GM12892 (cell line): ENCODE data around the gene DIP2B.

Source experiments
- DNase-seq: peaks from one replicate; pipeline ENCODE4 v3.0.0; 2011; ENCODE audit not compliant: insufficient read length
- FAIRE-seq: peaks from 2 replicates; lab custom pipeline; 2011; peaks lifted over from hg19 to GRCh38; lab: Jason Lieb, UNC
- POLR2A ChIP-seq: IDR thresholded peaks from 2 replicates; pipeline ENCODE4 v1.6.1; 2011; ENCODE audit warnings: low read depth, low read length, control low read depth
- POLR2AphosphoS5 ChIP-seq: IDR thresholded peaks from 2 replicates; pipeline ENCODE4 v1.6.1; 2011; ENCODE audit warnings: low read depth, low read length, control low read depth
- TAF1 ChIP-seq: IDR thresholded peaks from 2 replicates; pipeline ENCODE4 v1.6.1; 2011; ENCODE audit warnings: low read depth, mild to moderate bottlenecking, control low read depth, low read length, borderline replicate concordance

DIP2B gene

GRCh38 chr12:50572760-50573159 lies 68.0 kb downstream of the DIP2B start:
- FAIRE-seq (no peak), DNase-seq (no peak)

GRCh38 chr12:50573271-50573670 lies 68.5 kb downstream of the DIP2B start:
- FAIRE-seq (no peak), DNase-seq (no peak)

More at GRCh38 chr12:50572760-50573159, 68.0 kb downstream of the DIP2B start:
- no peak for TF ChIP-seq POLR2AphosphoS5
- no peak for TF ChIP-seq POLR2A
- no peak for TF ChIP-seq TAF1

GRCh38 chr12:50574601-50575348 lies 70.0 kb downstream of the DIP2B start:
- TF ChIP-seq TAF1 (no peak), POLR2AphosphoS5 (no peak), POLR2A (no peak)
- DNase-seq (no peak), FAIRE-seq (no peak)

More at GRCh38 chr12:50573271-50573670, 68.5 kb downstream of the DIP2B start:
- no peak for TF ChIP-seq POLR2AphosphoS5
- TF ChIP-seq TAF1: no peak
- TF ChIP-seq POLR2A: no peak

GRCh38 chr12:50579757-50580267 lies 75.0 kb downstream of the DIP2B start:
- peak; percentile 5 for FAIRE-seq
- DNase-seq: peak; percentile 15
- no peak for TF ChIP-seq POLR2A
- no peak for TF ChIP-seq TAF1
- TF ChIP-seq POLR2AphosphoS5: no peak

GRCh38 chr12:50580436-50580835 lies 75.7 kb downstream of the DIP2B start:
- no peak for FAIRE-seq
- no peak for TF ChIP-seq TAF1
- no peak for TF ChIP-seq POLR2AphosphoS5
- TF ChIP-seq POLR2A: no peak
- DNase-seq: no peak

- no peak for DNase-seq
Observed at GRCh38 chr12:50581226-50582184, 76.7 kb downstream of the DIP2B start.

GRCh38 chr12:50584135-50584534 lies 79.3 kb downstream of the DIP2B start:
- FAIRE-seq (no peak), DNase-seq (no peak)
- no peak for TF ChIP-seq POLR2A
- no peak for TF ChIP-seq POLR2AphosphoS5
- no peak for TF ChIP-seq TAF1

More at GRCh38 chr12:50581226-50582184, 76.7 kb downstream of the DIP2B start:
- TF ChIP-seq TAF1: no peak
- no peak for TF ChIP-seq POLR2AphosphoS5
- no peak for TF ChIP-seq POLR2A
- FAIRE-seq: no peak

GRCh38 chr12:50589650-50590435 lies 85.1 kb downstream of the DIP2B start:
- FAIRE-seq (no peak), DNase-seq (no peak)
- TF ChIP-seq POLR2A (no peak), POLR2AphosphoS5 (no peak), TAF1 (no peak)

- DNase-seq: no peak
- FAIRE-seq: no peak
- no peak for TF ChIP-seq POLR2A
- TF ChIP-seq TAF1: no peak
- no peak for TF ChIP-seq POLR2AphosphoS5
Observed at GRCh38 chr12:50590869-50591268, 86.1 kb downstream of the DIP2B start.

GRCh38 chr12:50595667-50596066 lies 90.9 kb downstream of the DIP2B start:
- TF ChIP-seq POLR2A: no peak
- no peak for TF ChIP-seq POLR2AphosphoS5
- TF ChIP-seq TAF1: no peak
- DNase-seq: no peak
- no peak for FAIRE-seq
